Heart left ventricle (tissue), 16 donors: Measurements from ENCODE around the gene GOLGA6A. TPM values are rescaled to one million over a fixed set of nuclear protein-coding genes. Genes with fewer than 3 reads are reported as not detected.
"Not testable (repeated sequence)": the region's sequence is repeated elsewhere in the genome, so short reads cannot be mapped to it uniquely, and the experiment has no call there.

ENCODE experiments used
- ATAC-seq, 4 donors: fragments of 200-7000 bp; cut with Tn5 transposase; one replicate each; pipeline ENCODE4 v1.9.1; 2020 to 2022; ENCODE audit warnings: moderate library complexity in 4 of 4, mild to moderate bottlenecking in 3 of 4, moderate number of reproducible peaks in 1 of 4
- DNase-seq, 5 donors: peaks; one replicate each; pipeline ENCODE4 v3.0.0-alpha.2; 2020
- H3K27ac ChIP-seq, 12 donors: fragments of 200-600 bp; sonication (generic) in 4 of 12; one replicate each; pipeline versions ENCODE4 v1.5.0 to v1.8.0; 2016 to 2022; ENCODE audit warnings: mild to moderate bottlenecking in 2 of 12
- H3K27me3 ChIP-seq, 9 donors: fragments of 200-600 bp; sonication (generic) in 2 of 9; one replicate each; pipeline versions ENCODE4 v1.5.1 to v1.8.0; 2016 to 2022; ENCODE audit warnings: mild to moderate bottlenecking in 3 of 9
- H3K36me3 ChIP-seq, 9 donors: fragments of 200-600 bp; sonication (generic) in 2 of 9; one replicate each; pipeline versions ENCODE4 v1.5.0 to v1.8.0; 2018 to 2022; ENCODE audit warnings: mild to moderate bottlenecking in 2 of 9
- H3K4me1 ChIP-seq, 12 donors: fragments of 200-600 bp; sonication (generic) in 4 of 12; one replicate each; pipeline versions ENCODE4 v1.5.0 to v1.8.0; 2016 to 2022; ENCODE audit warnings: mild to moderate bottlenecking in 3 of 12
- H3K4me3 ChIP-seq, 12 donors: fragments of 200-600 bp; sonication (generic) in 4 of 12; one replicate each; pipeline versions ENCODE4 v1.5.0 to v1.8.0; 2017 to 2022; ENCODE audit warnings: mild to moderate bottlenecking in 9 of 12, moderate library complexity in 4 of 12
- H3K9me3 ChIP-seq, 12 donors: fragments of 200-600 bp; sonication (generic) in 4 of 12; one replicate each; pipeline versions ENCODE4 v1.5.0 to v1.8.0; 2016 to 2022; ENCODE audit warnings: mild to moderate bottlenecking in 1 of 12
- CTCF ChIP-seq, 12 donors: fragments of 200-600 bp; sonication (generic) in 4 of 12; IDR thresholded peaks; one replicate each; pipeline versions ENCODE4 v1.5.0 to v1.8.0; 2018 to 2022; ENCODE audit warnings: antibody characterized with exemption in 12 of 12, mild to moderate bottlenecking in 5 of 12
- POLR2A ChIP-seq, 2 donors: fragments of 450-650 bp; IDR thresholded peaks; one replicate each; pipeline ENCODE4 v1.6.1; 2017; ENCODE audit warnings: antibody characterized with exemption in 2 of 2, mild to moderate bottlenecking in 2 of 2, moderate library complexity in 2 of 2
- WGBS, 4 donors: extraction: QIAGEN DNeasy Blood & Tissue Kit in 2 of 4; methylation state at CpG; one replicate each; pipeline versions ENCODE4 v1.1.5 to v1.1.7; 2013 to 2018; 5-methylcytosine and 5-hydroxymethylcytosine counted together
- intact Hi-C, 10 donors: fragments of 100-400 bp; cut with DNase I; formaldehyde crosslinking; loops; one replicate each; pipeline versions ENCODE4 v1.11.1 to v1.14.2; 2022
- polyA plus RNA-seq, 2 donors: library from polyadenylated mRNA; stranded (reverse); fragments of 200-250 nt; gene quantifications; one replicate each; pipeline ENCODE4 v1.2.3, GENCODE V29; 2013
- total RNA-seq, 9 donors: library from RNA; depleted of rRNA in 2 of 9; stranded (reverse); fragments of >200 nt in 2 of 9; fragmentation: NEBNext Ultra II Directional in 3 of 9; extraction: Animal tissue kit (Norgen Biotek cat#: 25700) in 3 of 9; gene quantifications; one replicate each; pipeline versions ENCODE4 v1.1.0 to v1.2.4, GENCODE V29; 2016 to 2023
- donor health status: ischemic (EF 13 %, LVEDD 7.1; RV severe dilation, severe dysfunction).
- donor health status: healthy with polysubstance abuse.
- donor health status: DM: no; HTN: yes; CAD: no.
- donor health status: DM: no; HTN: no; CAD: no.
- donor health status: ischemic (EF 25% LVEDD 6.9; RV normal size, moderate dysfunction).
- donor health status: ischemic (EF 25% LVEDD 5.7; RV mildly dilated, moderate dysfunction).
- donor health status: healthy.
- donor health status: DM: yes; HTN: yes; CAD: no.
- donor health status: ischemic (EF 35%, LVEDD 5.7; RV mildly dilated, moderate dysfunction).
- donor health status: nonischemic (EF 11% LVEDD 7.7; RV severe dilation, severe dysfunction).
- donor health status: DM: yes; HTN: yes; CAD: no.
- donor health status: PGD.
- donor health status: ischemic (EF 29% LVEDD 5.4; RV normal size, mild dysfunction).
- donor health status: nonischemic (EF 23%, LVEDD 6.1; RV moderate dilation, normal function).

GOLGA6A gene
- total and polyA plus RNA-seq, 11 donors: not detected

- Histone ChIP-seq H3K27ac (peak overlapping the region in 7 of 12 donors; percentile 34 to 71 (median 60)), H3K4me3 (peak overlapping the region in 11 of 12 donors; percentile 2 to 62 (median 54))
- intact Hi-C loops, H3K36me3 ChIP-seq, H3K27me3 ChIP-seq, H3K9me3 ChIP-seq, H3K4me1 ChIP-seq: not testable (repeated sequence)
- 0 to 4% (median 4%) methylated on average over 18 to 35 of the region's 45 CpGs; no CpG with 5 or more reads in 1 of the 4 donors for WGBS, 4 donors
- DNase-seq (peak; percentile 90 to 94 (median 93)), ATAC-seq (peak; percentile 95 to 98 (median 98))
- peak in 1 of 2 donors; percentile 33 for TF ChIP-seq POLR2A (IDR thresholded peaks at IDR 0.05)
Measured at GRCh38 chr15:74099963-74100733, 17.8 kb upstream of the GOLGA6A start.

GRCh38 chr15:74096753-74097474, 14.6 kb upstream of the GOLGA6A start:
- H3K27ac ChIP-seq, H3K27me3 ChIP-seq, DNase-seq, H3K9me3 ChIP-seq, H3K4me3 ChIP-seq, intact Hi-C loops, ATAC-seq, H3K4me1 ChIP-seq, H3K36me3 ChIP-seq: not testable (repeated sequence)
- no CpG with 5 or more reads among the region's 27 CpGs for WGBS, 4 donors

GRCh38 chr15:74095610-74096009, 13.3 kb upstream of the GOLGA6A start:
- 84 to 92% (median 86%) methylated on average over 6 to 8 of the region's 10 CpGs; no CpG with 5 or more reads in 1 of the 4 donors for WGBS, 4 donors
- H3K36me3 ChIP-seq, intact Hi-C loops, ATAC-seq, H3K27ac ChIP-seq, DNase-seq, H3K27me3 ChIP-seq, H3K9me3 ChIP-seq, H3K4me1 ChIP-seq, H3K4me3 ChIP-seq: not testable (repeated sequence)

GRCh38 chr15:74094567-74094966, 12.2 kb upstream of the GOLGA6A start:
- intact Hi-C loops, H3K27me3 ChIP-seq, H3K4me1 ChIP-seq, H3K27ac ChIP-seq, ATAC-seq, H3K9me3 ChIP-seq, DNase-seq, H3K4me3 ChIP-seq, H3K36me3 ChIP-seq: not testable (repeated sequence)
- WGBS, 4 donors: no CpG with 5 or more reads among the region's 2 CpGs

GRCh38 chr15:74075781-74076180, 6.6 kb downstream of the GOLGA6A start:
- 77 to 85% (median 80%) methylated on average over 3 to 9 of the region's 9 CpGs for WGBS, 4 donors
- DNase-seq, H3K4me1 ChIP-seq, H3K9me3 ChIP-seq, H3K4me3 ChIP-seq, H3K27ac ChIP-seq, H3K27me3 ChIP-seq, ATAC-seq, intact Hi-C loops, H3K36me3 ChIP-seq: not testable (repeated sequence)

GRCh38 chr15:74072614-74073337, 9.6 kb downstream of the GOLGA6A start:
- H3K27me3 ChIP-seq, H3K4me3 ChIP-seq, H3K9me3 ChIP-seq, H3K36me3 ChIP-seq, intact Hi-C loops, H3K27ac ChIP-seq, H3K4me1 ChIP-seq, ATAC-seq: not testable (repeated sequence)
- DNase-seq: peak in 3 of 5 donors; percentile 25 to 68 (median 34)
- WGBS, 4 donors: 40 to 80% (median 48%) methylated on average over 2 to 9 of the region's 16 CpGs
- peak in 6 of 12 donors; percentile 6 to 37 (median 32) for TF ChIP-seq CTCF (IDR thresholded peaks at IDR 0.05)

GRCh38 chr15:74072132-74072531, 10.2 kb downstream of the GOLGA6A start:
- not testable (repeated sequence) for ATAC-seq, H3K27me3 ChIP-seq
- WGBS, 4 donors: 80 to 90% (median 80%) methylated on average over 1 to 5 of the region's 9 CpGs; no CpG with 5 or more reads in 1 of the 4 donors

GRCh38 chr15:74071645-74072044, 10.7 kb downstream of the GOLGA6A start:
- 85 to 88% (median 86%) methylated on average over 4 of the region's 6 CpGs for WGBS, 4 donors
- intact Hi-C loops, H3K36me3 ChIP-seq, H3K9me3 ChIP-seq, H3K27ac ChIP-seq, H3K4me1 ChIP-seq, H3K27me3 ChIP-seq, H3K4me3 ChIP-seq, ATAC-seq: not testable (repeated sequence)
- peak in 1 of 5 donors; percentile 61 for DNase-seq

More at GRCh38 chr15:74072132-74072531, 10.2 kb downstream of the GOLGA6A start:
- H3K4me1 ChIP-seq, H3K4me3 ChIP-seq, H3K36me3 ChIP-seq, H3K27ac ChIP-seq, intact Hi-C loops, H3K9me3 ChIP-seq: not testable (repeated sequence)
- peak in 1 of 5 donors; percentile 11 for DNase-seq
